PC-3 (cell line): Measurements from ENCODE around the gene CIB4.

Experiments
- CTCF ChIP-seq: fragments of 300-600 bp; sonication (generic); conservative IDR thresholded peaks from 2 replicates; pipeline ENCODE4 v1.5.1; 2017; ENCODE audit warnings: antibody characterized with exemption, low read depth, mild to moderate bottlenecking, low read length
- EZH2 ChIP-seq: fragments of 300-600 bp; sonication (generic); IDR thresholded peaks from one replicate; pipeline ENCODE4 v1.6.1; 2017; ENCODE audit warnings: antibody characterized with exemption, mild to moderate bottlenecking, low read length; ENCODE audit not compliant: unreplicated experiment

- TF ChIP-seq CTCF (no peak), EZH2 (no peak)
Observed at GRCh38 chr2:26598996-26599373, 42.2 kb downstream of the CIB4 start.
